Breast epithelium (tissue), 3 donors: ENCODE measurements around the gene IFITM1.

Experiments
- POLR2A ChIP-seq: fragments of 450-650 bp; IDR thresholded peaks from one replicate; pipeline ENCODE4 v1.6.1; 2016; ENCODE audit warnings: antibody characterized with exemption, mild to moderate bottlenecking, moderate library complexity
- POLR2AphosphoS5 ChIP-seq, 3 donors: sonication (generic); formaldehyde crosslinking; IDR thresholded peaks; one replicate each; pipeline ENCODE4 v1.6.1; 2017; ENCODE audit warnings: antibody characterized with exemption in 3 of 3
- TF ChIP-seq, protein P1 (sequence below), 3 donors: fragments of 450-650 bp; IDR thresholded peaks; one replicate each; pipeline ENCODE4 v1.5.1; 2016 to 2017; ENCODE audit warnings: antibody characterized with exemption in 3 of 3, mild to moderate bottlenecking in 3 of 3, moderate library complexity in 3 of 3

DNA sequence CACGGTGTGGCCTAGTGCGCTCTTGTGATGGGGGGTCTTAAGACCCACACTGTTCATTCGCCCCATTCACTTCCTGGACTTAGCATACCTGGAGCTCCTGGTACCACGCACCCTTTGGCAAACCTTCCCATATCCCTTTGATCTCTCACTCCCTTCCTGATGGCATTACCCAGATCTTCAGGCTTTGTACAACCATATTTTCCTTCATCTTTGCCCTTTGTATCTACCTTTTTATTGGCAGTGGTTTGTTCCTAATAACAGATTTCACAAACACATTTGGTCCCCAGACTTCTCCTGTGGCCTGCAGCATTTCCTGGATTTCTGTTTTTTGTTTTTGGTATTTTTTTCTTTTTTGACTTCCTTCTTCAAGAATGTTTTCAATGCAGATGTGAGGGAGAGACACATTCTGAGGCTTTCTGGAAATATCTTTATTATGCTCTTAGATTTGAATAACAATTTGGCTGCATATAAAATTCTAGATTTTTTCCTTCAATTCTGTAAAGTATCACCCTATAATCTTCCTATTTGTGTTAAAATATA lies 22.9 kb downstream of the IFITM1 start:
- TF ChIP-seq, protein P1, sequence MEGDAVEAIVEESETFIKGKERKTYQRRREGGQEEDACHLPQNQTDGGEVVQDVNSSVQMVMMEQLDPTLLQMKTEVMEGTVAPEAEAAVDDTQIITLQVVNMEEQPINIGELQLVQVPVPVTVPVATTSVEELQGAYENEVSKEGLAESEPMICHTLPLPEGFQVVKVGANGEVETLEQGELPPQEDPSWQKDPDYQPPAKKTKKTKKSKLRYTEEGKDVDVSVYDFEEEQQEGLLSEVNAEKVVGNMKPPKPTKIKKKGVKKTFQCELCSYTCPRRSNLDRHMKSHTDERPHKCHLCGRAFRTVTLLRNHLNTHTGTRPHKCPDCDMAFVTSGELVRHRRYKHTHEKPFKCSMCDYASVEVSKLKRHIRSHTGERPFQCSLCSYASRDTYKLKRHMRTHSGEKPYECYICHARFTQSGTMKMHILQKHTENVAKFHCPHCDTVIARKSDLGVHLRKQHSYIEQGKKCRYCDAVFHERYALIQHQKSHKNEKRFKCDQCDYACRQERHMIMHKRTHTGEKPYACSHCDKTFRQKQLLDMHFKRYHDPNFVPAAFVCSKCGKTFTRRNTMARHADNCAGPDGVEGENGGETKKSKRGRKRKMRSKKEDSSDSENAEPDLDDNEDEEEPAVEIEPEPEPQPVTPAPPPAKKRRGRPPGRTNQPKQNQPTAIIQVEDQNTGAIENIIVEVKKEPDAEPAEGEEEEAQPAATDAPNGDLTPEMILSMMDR (IDR thresholded peaks at IDR 0.05) = no peak
- TF ChIP-seq POLR2AphosphoS5 (IDR thresholded peaks at IDR 0.05) (no peak), POLR2A (no peak)
